ENCODE measurements around the gene CPO. TPM values are rescaled to one million over a fixed set of nuclear protein-coding genes. Genes with fewer than 3 reads are reported as not detected.

The CPO gene
- total RNA-seq, 1 experiment from 2014 or later, result 0.32 TPM

GRCh38 chr2:206974551-206974950 is 35.2 kb downstream of the CPO start:
- POLR2A ChIA-PET, result no interaction called here
- RAD21 ChIA-PET (ENCODE audit: low non-redundant PET in 1 of 2, low total read pairs in 2 of 2, uncharacterized antibody in 2 of 2, unreplicated experiment in 2 of 2), result no interaction called here
- no peak for ATAC-seq

GRCh38 chr2:206978746-206979145 is 39.4 kb downstream of the CPO start:
- H2AFZ ChIP-seq (ENCODE audit: low read depth, low read length, poor library complexity, severe bottlenecking), result no peak overlapping the region
- ChIA-PET CTCF (interaction anchor here (2.5 kb wide), 1 partner anchor 494 kb away, joined by 8 read pairs; no protein-coding TSS in a partner anchor), RAD21 (ENCODE audit: low non-redundant PET in 1 of 2, low total read pairs in 2 of 2, uncharacterized antibody in 2 of 2, unreplicated experiment in 2 of 2) (no interaction called here), POLR2A (no interaction called here)
- no peak overlapping the region for H3K9ac ChIP-seq (ENCODE audit: low read length)
- no peaks in the 10 kb centered on the region for H3K9me3 ChIP-seq (ENCODE audit: control insufficient read depth in 1 of 2, insufficient read depth in 1 of 2, low read depth in 1 of 2, low read length in 2 of 2)
- no peaks in the 10 kb centered on the region; the same call in 1 of the 2 replicates for H3K9me2 ChIP-seq (ENCODE audit: insufficient read depth)
- DNase-seq (ENCODE audit: low read depth, low spot score) (no peak), ATAC-seq (no peak)
- no peak overlapping the region for H3K27ac ChIP-seq (ENCODE audit: low read depth, low read length)
- no peak overlapping the region for H3K4me3 ChIP-seq (replicated peaks in 1 of 2; ENCODE audit: low read depth in 1 of 2, low read length in 2 of 2)
- no peaks in the 10 kb centered on the region for H3K27me3 ChIP-seq (ENCODE audit: insufficient read depth, low read length)
- TF ChIP-seq ELF1 (IDR thresholded peaks at IDR 0.05; ENCODE audit: borderline replicate concordance, low read depth) (no peak), POLR2A (IDR thresholded peaks at IDR 0.05; ENCODE audit: borderline replicate concordance, extremely low read depth, insufficient read depth, insufficient read length) (no peak), SIN3A (IDR thresholded peaks at IDR 0.05; ENCODE audit: low read depth) (no peak), EGR1 (IDR thresholded peaks at IDR 0.05; ENCODE audit: low read depth) (no peak), EZH2phosphoT487 (IDR thresholded peaks at IDR 0.05; ENCODE audit: borderline replicate concordance) (no peak), POLR2AphosphoS5 (IDR thresholded peaks at IDR 0.05; ENCODE audit: low read depth, low read length) (no peak), ZFX (IDR thresholded peaks at IDR 0.05) (no peak), RAD21 (IDR thresholded peaks at IDR 0.05; ENCODE audit: low read depth) (no peak), SRF (IDR thresholded peaks at IDR 0.05; ENCODE audit: low read depth) (no peak), CBX3 (IDR thresholded peaks at IDR 0.05; ENCODE audit: low read depth) (no peak), CEBPB (IDR thresholded peaks at IDR 0.05; ENCODE audit: low read depth) (no peak), EZH2 (IDR thresholded peaks at IDR 0.05) (no peak)
- no peaks in the 10 kb centered on the region for H3K79me2 ChIP-seq (ENCODE audit: insufficient read depth, low read length)
- H3K36me3 ChIP-seq (ENCODE audit: control insufficient read depth in 1 of 2, insufficient read depth in 2 of 2, low read length in 2 of 2), result no peaks in the 10 kb centered on the region
- no peak overlapping the region for H3K4me2 ChIP-seq (ENCODE audit: low read length)
- no peaks in the 10 kb centered on the region for H4K20me1 ChIP-seq (ENCODE audit: insufficient read depth)
- BruUV-seq (replicated peaks), result no TSS peak
- H3K4me1 ChIP-seq (ENCODE audit: control insufficient read depth in 1 of 2, insufficient read depth in 2 of 2, low read length in 2 of 2), result no peaks in the 10 kb centered on the region
- intact Hi-C loops (cut with micrococcal nuclease), result no loop called here

More at GRCh38 chr2:206974551-206974950, 35.2 kb downstream of the CPO start:
- no peak overlapping the region for H3K27ac ChIP-seq (ENCODE audit: low read depth, low read length)
- BruUV-seq (replicated peaks), result no TSS peak
- TF ChIP-seq ZNF274 (IDR thresholded peaks at IDR 0.05; ENCODE audit: low read depth, low read length) (no peak), CBX3 (IDR thresholded peaks at IDR 0.05; ENCODE audit: low read depth) (no peak), SIN3A (IDR thresholded peaks at IDR 0.05; ENCODE audit: low read depth) (no peak), ZBTB33 (IDR thresholded peaks at IDR 0.05; ENCODE audit: extremely low read depth, insufficient replicate concordance, low read length) (no peak), EZH2 (IDR thresholded peaks at IDR 0.05) (no peak), SP1 (IDR thresholded peaks at IDR 0.05; ENCODE audit: low read depth) (no peak), YY1 (IDR thresholded peaks at IDR 0.05; ENCODE audit: extremely low read depth, insufficient replicate concordance, low read depth, low read length) (no peak), JUND (IDR thresholded peaks at IDR 0.05) (no peak)
- no peak for DNase-seq (ENCODE audit: low read depth, low spot score)
- no peak overlapping the region for H3K4me3 ChIP-seq (replicated peaks in 1 of 2; ENCODE audit: low read depth in 1 of 2, low read length in 2 of 2)
- H3K79me2 ChIP-seq (ENCODE audit: insufficient read depth, low read length), result no peaks in the 10 kb centered on the region
- CTCF ChIA-PET, result no interaction called here
- no peaks in the 10 kb centered on the region for H3K9me3 ChIP-seq (ENCODE audit: control insufficient read depth in 1 of 2, insufficient read depth in 1 of 2, low read depth in 1 of 2, low read length in 2 of 2)
- H3K4me1 ChIP-seq (ENCODE audit: control insufficient read depth in 1 of 2, insufficient read depth in 2 of 2, low read length in 2 of 2), result no peaks in the 10 kb centered on the region
- intact Hi-C loops (cut with micrococcal nuclease), result no loop called here
- no peak overlapping the region for H2AFZ ChIP-seq (ENCODE audit: low read depth, low read length, poor library complexity, severe bottlenecking)
- no peak overlapping the region for H3K4me2 ChIP-seq (ENCODE audit: low read length)
- H3K36me3 ChIP-seq (ENCODE audit: control insufficient read depth in 1 of 2, insufficient read depth in 2 of 2, low read length in 2 of 2), result no peaks in the 10 kb centered on the region
- H3K27me3 ChIP-seq (ENCODE audit: insufficient read depth, low read length), result no peaks in the 10 kb centered on the region
- no peak overlapping the region for H3K9ac ChIP-seq (ENCODE audit: low read length)
- no peaks in the 10 kb centered on the region for H4K20me1 ChIP-seq (ENCODE audit: insufficient read depth)
- H3K9me2 ChIP-seq (ENCODE audit: insufficient read depth), result no peaks in the 10 kb centered on the region; the same call in 1 of the 2 replicates

All from HCT116 (cell line).